ENCODE data around the gene MPG. TPM values are rescaled to one million over a fixed set of nuclear protein-coding genes. Genes with fewer than 3 reads are reported as not detected.

MPG gene
- total RNA-seq, 1 experiment from 2014 or later: 62.8 TPM

- ChIA-PET CTCF (interaction anchor here (0.6 to 1.7 kb wide), 3 partner anchors 15 to 69 kb away, joined by 3 to 14 read pairs (median 4); no protein-coding TSS in a partner anchor), POLR2A (no interaction called here)
- no peak for DNase-seq (ENCODE audit: unreplicated experiment)
- H3K4me3 Mint-ChIP-seq (ENCODE audit: unreplicated experiment): no peak overlapping the region
- BruUV-seq (replicated peaks): no TSS peak
- no peaks in the 10 kb centered on the region for H3K27me3 Mint-ChIP-seq (ENCODE audit: insufficient read depth, unreplicated experiment)
- H3K4me1 Mint-ChIP-seq (ENCODE audit: insufficient read depth, unreplicated experiment): peaks cover 13% of the 10 kb centered on the region
- H3K27ac Mint-ChIP-seq (ENCODE audit: low read depth, unreplicated experiment): no peak overlapping the region
- intact Hi-C loops (cut with micrococcal nuclease): no loop called here
- no peak for TF ChIP-seq CTCF (IDR thresholded peaks at IDR 0.05; ENCODE audit: unreplicated experiment)
- H3K36me3 Mint-ChIP-seq (ENCODE audit: insufficient read depth, unreplicated experiment): peaks cover 75% of the 10 kb centered on the region
- no peaks in the 10 kb centered on the region for H3K9me3 Mint-ChIP-seq (ENCODE audit: unreplicated experiment)
Observed at GRCh38 chr16:112153-112840, 34.3 kb downstream of the MPG start.

GRCh38 chr16:114327-114726 lies 36.3 kb downstream of the MPG start:
- Mint-ChIP-seq H3K27ac (ENCODE audit: low read depth, unreplicated experiment) (no peak overlapping the region), H3K9me3 (ENCODE audit: unreplicated experiment) (no peaks in the 10 kb centered on the region), H3K27me3 (ENCODE audit: insufficient read depth, unreplicated experiment) (no peaks in the 10 kb centered on the region), H3K4me1 (ENCODE audit: insufficient read depth, unreplicated experiment) (peaks cover 13% of the 10 kb centered on the region), H3K36me3 (ENCODE audit: insufficient read depth, unreplicated experiment) (peaks cover 67% of the 10 kb centered on the region), H3K4me3 (ENCODE audit: unreplicated experiment) (no peak overlapping the region)
- no TSS peak for BruUV-seq (replicated peaks)
- intact Hi-C loops (cut with micrococcal nuclease): no loop called here
- CTCF ChIA-PET: interaction anchor here (1.0 to 1.1 kb wide), 2 partner anchors 49 to 67 kb away, joined by 3 read pairs; no protein-coding TSS in a partner anchor
- POLR2A ChIA-PET: no interaction called here
- TF ChIP-seq CTCF (IDR thresholded peaks at IDR 0.05; ENCODE audit: unreplicated experiment): no peak
- DNase-seq (ENCODE audit: unreplicated experiment): no peak

- Mint-ChIP-seq H3K36me3 (ENCODE audit: insufficient read depth, unreplicated experiment) (peaks cover 52% of the 10 kb centered on the region), H3K4me3 (ENCODE audit: unreplicated experiment) (no peak overlapping the region), H3K27me3 (ENCODE audit: insufficient read depth, unreplicated experiment) (no peaks in the 10 kb centered on the region), H3K4me1 (ENCODE audit: insufficient read depth, unreplicated experiment) (peaks cover 13% of the 10 kb centered on the region), H3K9me3 (ENCODE audit: unreplicated experiment) (no peaks in the 10 kb centered on the region), H3K27ac (ENCODE audit: low read depth, unreplicated experiment) (no peak overlapping the region)
- intact Hi-C loops (cut with micrococcal nuclease): no loop called here
- ChIA-PET POLR2A (no interaction called here), CTCF (interaction anchor here (2.5 to 2.7 kb wide), 2 partner anchors 9 to 11 kb away, joined by 12 to 15 read pairs; no protein-coding TSS in a partner anchor)
- TF ChIP-seq CTCF (IDR thresholded peaks at IDR 0.05; ENCODE audit: unreplicated experiment): no peak
- no peak for DNase-seq (ENCODE audit: unreplicated experiment)
- BruUV-seq (replicated peaks): no TSS peak
Observed at GRCh38 chr16:116015-116414, 38.0 kb downstream of the MPG start.

GRCh38 chr16:117379-118365 lies 39.6 kb downstream of the MPG start:
- Mint-ChIP-seq H3K27ac (ENCODE audit: low read depth, unreplicated experiment) (no peak overlapping the region), H3K36me3 (ENCODE audit: insufficient read depth, unreplicated experiment) (peaks cover 45% of the 10 kb centered on the region), H3K4me1 (ENCODE audit: insufficient read depth, unreplicated experiment) (peaks cover 13% of the 10 kb centered on the region), H3K4me3 (ENCODE audit: unreplicated experiment) (no peak overlapping the region), H3K9me3 (ENCODE audit: unreplicated experiment) (no peaks in the 10 kb centered on the region), H3K27me3 (ENCODE audit: insufficient read depth, unreplicated experiment) (no peaks in the 10 kb centered on the region)
- intact Hi-C loops (cut with micrococcal nuclease): no loop called here
- TF ChIP-seq CTCF (IDR thresholded peaks at IDR 0.05; ENCODE audit: unreplicated experiment): peak; percentile 69
- DNase-seq (ENCODE audit: unreplicated experiment): peak; percentile 69
- ChIA-PET CTCF (interaction anchor here (0.6 to 2.7 kb wide), 21 partner anchors 9 to 769 kb away, joined by 3 to 20 read pairs (median 5); no protein-coding TSS in a partner anchor), POLR2A (interaction anchor here (0.7 to 1.0 kb wide), 4 partner anchors 9 to 52 kb away, joined by 3 to 6 read pairs (median 3); no protein-coding TSS in a partner anchor)
- BruUV-seq (replicated peaks): no TSS peak

Data from MCF 10A (cell line).